Measurements from ENCODE around the gene GABRP.
"Not testable (repeated sequence)": the region's sequence is repeated elsewhere in the genome, so short reads cannot be mapped to it uniquely, and the experiment has no call there.

The GABRP gene

GRCh38 chr5:170755679-170756456 is 27.7 kb upstream of the GABRP start:
- DNase-seq: no peak

- DNase-seq: no peak
Observed at GRCh38 chr5:170756691-170757090, 26.8 kb upstream of the GABRP start.

DNA sequence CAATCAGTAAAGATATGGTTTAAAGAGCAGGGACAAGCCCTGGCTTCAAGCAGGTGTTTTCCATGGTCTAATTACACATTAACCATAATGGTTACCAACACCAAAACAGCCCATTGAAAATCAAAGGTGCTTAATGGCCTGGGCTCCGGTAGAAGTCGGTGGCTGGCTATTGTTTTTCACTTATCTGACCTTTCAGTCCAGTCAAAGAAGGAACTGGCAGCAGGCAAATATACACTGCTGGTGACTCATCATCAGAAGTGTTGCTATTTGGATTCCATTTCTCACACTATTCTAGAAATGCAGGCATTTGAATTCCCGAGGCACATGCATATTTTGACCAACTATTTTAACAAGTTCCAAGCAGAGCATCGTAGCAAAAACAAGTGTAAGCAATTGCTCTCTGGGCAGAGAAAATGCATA is 26.3 kb upstream of the GABRP start:
- DNase-seq: no peak

- DNase-seq: no peak
Observed at GRCh38 chr5:170757669-170758068, 25.9 kb upstream of the GABRP start.

GRCh38 chr5:170758481-170758880 is 25.0 kb upstream of the GABRP start:
- no peak for DNase-seq

- DNase-seq: no peak
Observed at GRCh38 chr5:170760113-170760512, 23.4 kb upstream of the GABRP start.

DNA sequence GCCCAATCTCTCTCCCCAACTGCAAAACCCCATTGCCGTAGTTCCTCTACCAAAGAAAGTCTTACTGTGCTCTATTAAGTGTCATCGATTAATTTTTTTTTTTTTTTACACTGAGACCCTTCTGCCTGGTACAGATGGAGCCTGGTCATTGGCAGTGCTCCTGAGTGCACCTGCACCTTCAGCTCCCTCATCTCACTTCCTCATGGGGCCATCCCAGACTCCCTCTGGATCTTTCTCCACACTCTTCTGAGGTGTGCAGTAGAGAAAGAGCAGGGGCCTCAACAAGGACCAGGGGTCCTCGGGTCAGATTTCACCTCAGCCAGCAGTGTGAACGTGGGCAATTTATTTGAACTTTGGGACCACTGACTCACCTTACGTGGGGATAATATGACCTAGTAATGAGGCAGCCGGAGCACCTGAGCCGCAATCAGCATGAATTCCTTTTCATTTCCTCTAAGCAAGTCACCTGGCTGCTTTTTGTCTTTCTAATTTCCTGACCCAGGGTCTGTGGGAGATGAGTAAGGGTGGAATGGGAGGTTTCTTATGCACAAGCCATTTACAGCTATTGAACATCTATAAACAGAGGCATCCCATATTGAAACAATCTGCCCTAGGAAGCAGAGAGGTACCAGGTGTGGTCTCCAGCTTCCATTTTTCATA is 22.3 kb upstream of the GABRP start:
- DNase-seq: no peak

DNA sequence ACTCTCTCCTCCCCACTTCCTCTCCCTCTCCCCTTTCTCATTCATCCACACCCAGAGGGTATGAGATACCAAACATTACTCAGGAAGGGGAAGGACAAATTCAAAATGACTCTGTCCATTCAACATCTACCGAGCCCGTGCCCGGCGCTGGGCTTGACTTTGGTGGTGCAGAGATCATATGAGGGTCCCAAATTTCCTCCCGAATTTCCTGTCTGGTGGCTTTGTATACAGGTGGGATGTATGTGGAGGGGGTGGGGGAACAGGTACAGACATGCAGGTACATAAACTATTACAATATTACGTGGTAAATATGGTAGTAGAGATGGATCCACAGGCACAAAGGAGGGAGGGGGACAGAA is 21.8 kb upstream of the GABRP start:
- DNase-seq: no peak

DNA sequence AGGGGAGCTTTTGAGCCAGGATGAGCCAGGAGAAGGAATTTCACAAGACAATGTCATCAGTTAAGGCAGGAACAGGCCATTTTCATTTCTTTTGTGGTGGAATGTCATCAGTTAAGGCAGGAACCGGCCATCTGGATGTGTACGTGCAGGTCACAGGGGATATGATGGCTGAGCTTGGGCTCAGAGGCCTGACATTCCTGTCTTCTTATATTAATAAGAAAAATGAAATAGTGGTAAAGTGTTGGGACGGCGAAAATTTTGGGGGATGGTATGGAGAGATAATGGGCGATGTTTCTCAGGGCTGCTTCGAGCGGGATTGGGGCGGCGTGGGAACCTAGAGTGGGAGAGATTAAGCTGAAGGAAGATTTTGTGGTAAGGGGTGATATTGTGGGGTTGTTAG is 21.2 kb upstream of the GABRP start:
- DNase-seq: not testable (repeated sequence)

DNA sequence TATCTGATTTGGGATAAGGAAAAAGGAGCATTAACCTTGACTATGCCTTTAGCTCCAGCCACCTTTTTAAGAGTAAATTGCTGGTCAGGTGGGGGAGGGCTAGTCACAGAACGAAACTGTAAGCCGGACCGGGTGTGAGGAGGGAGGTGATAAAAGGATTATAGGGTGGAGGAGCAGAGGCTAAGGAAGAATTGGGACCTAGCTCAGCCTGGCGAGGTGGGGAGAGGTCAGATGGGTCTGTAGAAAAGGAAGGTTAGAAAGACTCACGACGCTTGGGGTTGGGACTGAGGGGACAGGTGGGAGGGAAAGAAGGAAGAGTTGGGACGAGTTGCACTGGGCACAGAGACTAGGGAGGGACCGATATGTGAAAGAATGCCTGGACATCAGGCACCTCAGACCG is 17.7 kb upstream of the GABRP start:
- not testable (repeated sequence) for DNase-seq

DNA sequence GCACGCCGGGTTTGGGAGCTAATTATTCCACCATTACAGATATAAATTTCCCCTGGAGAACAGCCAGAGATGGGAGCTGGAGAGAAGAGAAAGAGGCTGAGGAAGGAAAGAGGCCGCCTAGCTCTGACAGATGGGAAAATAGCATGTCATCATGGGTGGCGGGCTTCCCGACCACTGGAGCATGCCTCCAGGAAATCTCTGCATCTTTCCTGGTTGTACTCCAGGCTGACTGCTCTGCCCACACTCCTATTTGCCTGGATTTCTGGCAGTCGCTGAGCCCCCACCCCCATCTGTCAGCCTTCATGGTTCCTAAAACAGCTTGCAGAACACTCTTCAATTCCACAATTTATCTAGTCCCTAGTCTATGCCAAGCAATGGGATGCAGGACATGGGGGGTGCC is 14.3 kb upstream of the GABRP start:
- DNase-seq: peak in 7 of 56 donors; percentile 3 to 34 (median 10)

GRCh38 chr5:170769898-170770416 is 13.6 kb upstream of the GABRP start:
- no peak for DNase-seq

DNA sequence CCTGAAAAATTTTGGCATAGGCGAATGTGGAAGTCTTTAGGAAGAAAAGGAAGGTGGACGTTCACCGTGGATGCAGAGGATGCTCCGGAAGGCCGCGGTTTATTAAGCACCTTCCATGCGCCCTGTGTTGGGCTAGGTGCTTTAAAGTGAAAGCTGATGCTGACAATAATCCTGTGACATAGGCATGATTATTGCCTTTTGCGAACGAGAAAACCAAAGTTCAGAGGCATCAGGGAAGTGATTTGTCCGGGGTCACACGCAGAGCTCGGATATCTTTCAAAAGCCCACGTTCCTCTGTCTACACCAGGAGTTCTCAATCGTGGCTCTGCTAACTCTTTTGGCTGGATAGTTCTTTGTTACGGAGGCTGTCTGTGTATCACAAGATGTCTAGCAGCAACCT is 12.0 kb upstream of the GABRP start:
- no peak for DNase-seq

GRCh38 chr5:170773024-170773985 is 10.2 kb upstream of the GABRP start:
- DNase-seq: no peak

DNA sequence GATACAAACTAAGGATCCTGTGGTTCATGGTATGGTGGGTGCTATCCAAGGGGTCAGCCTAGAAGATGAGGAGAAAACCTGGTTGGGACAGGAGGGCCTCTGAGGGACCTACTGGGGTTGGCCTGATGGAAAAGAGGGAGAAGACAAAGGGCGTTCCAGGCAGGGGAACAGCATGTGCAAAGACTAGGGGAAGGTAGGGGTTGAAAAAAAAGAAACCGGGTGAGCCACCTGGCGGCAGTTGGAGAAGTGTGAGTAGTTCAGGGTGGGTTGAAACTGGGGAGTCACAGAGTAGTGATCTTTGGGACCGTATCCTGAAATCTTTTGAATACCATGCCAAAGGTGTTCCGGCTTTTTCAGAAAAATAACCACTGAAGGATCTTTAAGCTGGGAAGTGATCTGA is 8.7 kb upstream of the GABRP start:
- DNase-seq: no peak

DNA sequence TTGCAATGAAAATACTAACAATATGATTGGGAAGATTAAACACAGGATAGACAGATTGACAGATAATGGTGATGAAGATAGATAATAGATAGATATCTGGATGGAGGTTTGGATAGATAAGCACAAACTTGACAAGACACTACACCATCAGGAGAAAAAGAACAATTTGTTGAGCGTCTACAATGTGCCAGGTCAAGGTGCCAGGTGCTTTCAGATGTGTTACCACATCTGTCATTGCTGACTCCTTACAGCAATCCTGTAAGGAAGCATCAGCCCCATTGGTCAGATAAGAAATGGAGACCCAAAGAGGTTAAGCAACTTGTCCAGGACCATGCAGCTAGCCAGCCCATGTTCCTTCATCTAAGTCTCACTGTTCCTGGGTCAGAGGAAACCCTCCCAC is 1.6 kb upstream of the GABRP start:
- DNase-seq: no peak

GRCh38 chr5:170782438-170782837 is 1.1 kb upstream of the GABRP start:
- peak in 2 of 56 donors; percentile 3 to 23 for DNase-seq

- no peak for DNase-seq
Observed at GRCh38 chr5:170785416-170785815, 1.9 kb downstream of the GABRP start.

- DNase-seq: no peak
Observed at GRCh38 chr5:170787216-170787615, 3.7 kb downstream of the GABRP start.

GRCh38 chr5:170788626-170789304 is 5.2 kb downstream of the GABRP start:
- no peak for DNase-seq

GRCh38 chr5:170791325-170791954 is 7.9 kb downstream of the GABRP start:
- DNase-seq: peak in 41 of 56 donors; percentile 4 to 74 (median 28)
